VCaP (cell line): ENCODE data around the gene NOC2L.

ENCODE experiments used
- H3K27ac ChIP-seq: fragments of 450-650 bp; 2 replicates; pipeline ENCODE4 v1.5.1; 2017
- TF ChIP-seq, protein P1 (sequence below): fragments of 450-650 bp; conservative IDR thresholded peaks from 2 replicates; pipeline ENCODE4 v1.5.1; 2017; ENCODE audit warnings: mild to moderate bottlenecking, moderate library complexity

Gene NOC2L

GRCh38 chr1:923991-924655, 34.9 kb downstream of the NOC2L start:
- peak overlapping the region; percentile 99 for H3K27ac ChIP-seq

GRCh38 chr1:923131-923990, 35.7 kb downstream of the NOC2L start, which contains the start of gene SAMD11:
Gene SAMD11 (plus strand): TSS chr1:923923. CDS start chr1:924432, 509 bp downstream.
- H3K27ac ChIP-seq: peak within 1 kb of the TSS; percentile 99
- TF ChIP-seq, protein P1, sequence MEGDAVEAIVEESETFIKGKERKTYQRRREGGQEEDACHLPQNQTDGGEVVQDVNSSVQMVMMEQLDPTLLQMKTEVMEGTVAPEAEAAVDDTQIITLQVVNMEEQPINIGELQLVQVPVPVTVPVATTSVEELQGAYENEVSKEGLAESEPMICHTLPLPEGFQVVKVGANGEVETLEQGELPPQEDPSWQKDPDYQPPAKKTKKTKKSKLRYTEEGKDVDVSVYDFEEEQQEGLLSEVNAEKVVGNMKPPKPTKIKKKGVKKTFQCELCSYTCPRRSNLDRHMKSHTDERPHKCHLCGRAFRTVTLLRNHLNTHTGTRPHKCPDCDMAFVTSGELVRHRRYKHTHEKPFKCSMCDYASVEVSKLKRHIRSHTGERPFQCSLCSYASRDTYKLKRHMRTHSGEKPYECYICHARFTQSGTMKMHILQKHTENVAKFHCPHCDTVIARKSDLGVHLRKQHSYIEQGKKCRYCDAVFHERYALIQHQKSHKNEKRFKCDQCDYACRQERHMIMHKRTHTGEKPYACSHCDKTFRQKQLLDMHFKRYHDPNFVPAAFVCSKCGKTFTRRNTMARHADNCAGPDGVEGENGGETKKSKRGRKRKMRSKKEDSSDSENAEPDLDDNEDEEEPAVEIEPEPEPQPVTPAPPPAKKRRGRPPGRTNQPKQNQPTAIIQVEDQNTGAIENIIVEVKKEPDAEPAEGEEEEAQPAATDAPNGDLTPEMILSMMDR: no peak; the same call in 1 of the 2 replicates

More at GRCh38 chr1:923991-924655, 34.9 kb downstream of the NOC2L start:
- TF ChIP-seq, protein P1: no peak

- H3K27ac ChIP-seq: peak overlapping the region; percentile 99
- TF ChIP-seq, protein P1: peak; percentile 50
Measured at GRCh38 chr1:921011-921837, 37.8 kb downstream of the NOC2L start.

DNA sequence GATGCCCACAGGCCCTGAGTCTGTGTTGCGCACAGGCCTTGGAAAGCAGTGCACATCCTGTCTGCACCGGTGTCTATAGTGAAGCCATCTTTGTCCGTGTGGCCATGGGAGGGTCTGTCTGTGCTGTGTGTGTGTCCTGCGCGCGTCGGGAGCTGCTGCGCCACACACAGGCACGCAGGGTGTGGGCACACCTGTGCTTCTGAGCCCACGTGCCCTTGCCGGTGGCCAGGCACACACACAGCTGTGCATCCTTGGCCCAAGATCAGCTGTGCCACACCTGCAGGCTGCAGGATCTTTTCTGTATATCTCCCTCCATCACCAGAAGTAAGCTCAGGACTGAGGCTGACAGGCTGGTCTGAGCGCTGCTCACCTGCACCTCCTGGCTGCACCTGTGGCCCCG, 38.5 kb downstream of the NOC2L start:
- H3K27ac ChIP-seq: peak overlapping the region; percentile 99
- TF ChIP-seq, protein P1: no peak

DNA sequence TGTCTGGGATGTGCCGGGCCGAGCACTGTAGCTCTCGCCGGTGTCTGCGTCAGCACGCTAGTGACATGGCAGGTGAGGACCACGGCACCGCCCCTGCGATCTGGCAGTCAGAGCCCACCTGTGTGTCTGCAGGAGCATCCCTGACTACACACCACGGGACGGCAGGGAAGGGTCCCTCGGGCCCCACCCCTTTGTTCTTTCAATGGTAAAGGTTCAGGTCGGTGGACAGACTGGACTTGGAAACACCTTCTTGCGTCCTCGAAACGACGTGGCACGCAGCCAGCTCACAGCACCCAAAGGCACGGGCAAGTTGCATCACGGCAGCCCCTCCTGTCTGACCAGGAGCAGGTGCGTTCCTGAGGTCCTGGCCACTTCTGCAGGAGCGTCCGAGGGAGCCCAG, 39.0 kb downstream of the NOC2L start:
- TF ChIP-seq, protein P1: no peak
- H3K27ac ChIP-seq: peak overlapping the region; percentile 99

DNA sequence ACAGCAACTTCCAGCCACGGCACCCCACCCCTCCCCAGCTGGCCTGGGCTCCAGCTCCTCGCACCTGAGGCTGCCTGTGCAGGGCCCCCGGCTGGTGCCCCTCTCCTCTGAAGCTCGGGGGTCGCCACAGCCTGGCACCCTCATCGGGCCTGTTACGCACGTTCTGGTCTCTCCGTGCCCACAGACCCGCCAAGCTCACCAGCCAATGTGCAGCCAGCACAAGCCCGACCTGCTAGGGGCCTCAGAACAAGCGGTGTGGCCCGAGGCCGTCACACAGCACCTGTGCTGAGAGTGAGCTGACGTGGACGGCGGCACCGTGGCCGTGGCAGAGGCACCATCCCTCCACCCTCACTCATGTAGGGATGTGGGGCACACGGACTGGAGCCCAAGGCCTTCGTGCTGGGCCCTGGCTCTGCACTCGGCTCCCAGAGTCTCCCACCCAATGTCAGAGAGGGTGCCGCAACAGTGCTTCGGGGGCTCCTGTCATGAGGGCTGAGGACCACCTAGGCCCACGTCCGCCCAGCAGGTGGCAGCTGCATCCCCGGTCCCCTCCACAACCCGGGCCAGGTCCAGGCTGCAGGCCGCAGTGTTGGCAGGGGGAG, 39.7 kb downstream of the NOC2L start:
- peak overlapping the region; percentile 99 for H3K27ac ChIP-seq
- TF ChIP-seq, protein P1: 0 out of 2 replicates have a peak, but pooled peaks have one; percentile 10
